ENCODE results near the gene KCNE5.
"Not testable (repeated sequence)": the region's sequence is repeated elsewhere in the genome, so short reads cannot be mapped to it uniquely, and the experiment has no call there.

Gene KCNE5, protein sequence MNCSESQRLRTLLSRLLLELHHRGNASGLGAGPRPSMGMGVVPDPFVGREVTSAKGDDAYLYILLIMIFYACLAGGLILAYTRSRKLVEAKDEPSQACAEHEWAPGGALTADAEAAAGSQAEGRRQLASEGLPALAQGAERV

GRCh38 chrX:109624641-109625616 is at the start of gene KCNE5:
Gene KCNE5, minus strand, starts transcription at chrX:109625172. Its CDS starts 152 bp downstream, at chrX:109625020.
- in situ Hi-C loops (cut with MboI; ENCODE audit: low pct_unique_long_range_greater_than_20kb, low sequenced_read_pairs), result no loop called here
- no peak for DNase-seq

- DNase-seq, result no peak
- in situ Hi-C loops (cut with MboI; ENCODE audit: low pct_unique_long_range_greater_than_20kb, low sequenced_read_pairs), result no loop called here
Measured at GRCh38 chrX:109672239-109672638, 47.3 kb upstream of the KCNE5 start.

DNA sequence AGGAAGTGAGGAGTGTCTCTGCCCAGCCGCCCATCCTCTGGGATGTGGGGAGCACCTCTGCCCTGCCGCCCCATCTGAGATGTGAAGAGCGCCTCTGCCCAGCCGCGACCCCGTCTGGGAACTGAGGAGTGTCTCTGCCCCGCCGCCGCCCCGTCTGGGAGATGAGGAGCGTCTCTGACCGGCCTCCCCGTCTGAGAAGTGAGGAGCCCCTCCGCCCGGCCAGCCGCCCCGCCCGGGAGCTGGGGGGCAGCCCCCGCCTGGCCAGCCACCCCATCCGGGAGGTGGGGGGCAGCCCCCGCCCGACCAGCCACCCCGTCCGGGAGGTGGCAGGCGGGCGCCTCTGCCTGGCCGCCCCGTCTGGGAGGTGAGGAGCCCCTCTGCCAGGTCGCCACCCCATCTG is 46.2 kb upstream of the KCNE5 start:
- in situ Hi-C loops (cut with MboI; ENCODE audit: low pct_unique_long_range_greater_than_20kb, low sequenced_read_pairs); DNase-seq: not testable (repeated sequence)

- no peak for DNase-seq
- in situ Hi-C loops (cut with MboI; ENCODE audit: low pct_unique_long_range_greater_than_20kb, low sequenced_read_pairs), result no loop called here
Measured at GRCh38 chrX:109667986-109668385, 43.0 kb upstream of the KCNE5 start.

DNA sequence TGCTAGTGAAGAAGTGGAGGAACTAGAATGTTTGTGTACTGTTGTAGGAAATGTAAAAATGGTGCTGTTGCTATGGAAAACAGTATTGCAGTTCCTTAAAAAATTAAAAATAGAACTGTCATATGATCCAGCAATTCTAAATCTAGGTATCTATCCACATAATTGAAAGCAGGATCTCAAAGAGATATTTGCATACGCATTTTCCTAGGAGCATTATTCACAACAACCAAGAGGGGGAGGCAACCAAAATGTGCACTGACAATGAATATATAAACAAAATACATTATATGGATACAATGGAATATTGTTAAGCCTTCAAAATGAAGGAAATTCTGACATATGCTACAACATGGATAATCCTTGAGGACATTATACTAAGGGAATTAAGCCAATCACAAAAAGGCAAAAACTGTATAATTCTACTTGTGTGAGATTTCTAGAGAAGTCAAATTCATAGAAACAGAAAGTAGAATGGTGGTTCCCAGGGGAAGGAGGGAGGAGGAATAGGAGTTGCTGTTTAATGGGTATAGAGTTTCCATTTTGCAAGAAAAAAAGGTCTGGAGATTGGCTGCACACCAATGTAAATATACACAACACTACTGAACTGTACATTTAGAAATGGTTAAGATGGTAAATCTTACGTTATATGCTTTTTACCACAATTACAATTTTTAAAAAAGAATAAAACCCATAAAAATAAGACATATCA is 35.6 kb upstream of the KCNE5 start:
- in situ Hi-C loops (cut with MboI; ENCODE audit: low pct_unique_long_range_greater_than_20kb, low sequenced_read_pairs), result no loop called here
- no peak for DNase-seq

GRCh38 chrX:109658391-109658790 is 33.4 kb upstream of the KCNE5 start:
- in situ Hi-C loops (cut with MboI; ENCODE audit: low pct_unique_long_range_greater_than_20kb, low sequenced_read_pairs), result no loop called here

DNA sequence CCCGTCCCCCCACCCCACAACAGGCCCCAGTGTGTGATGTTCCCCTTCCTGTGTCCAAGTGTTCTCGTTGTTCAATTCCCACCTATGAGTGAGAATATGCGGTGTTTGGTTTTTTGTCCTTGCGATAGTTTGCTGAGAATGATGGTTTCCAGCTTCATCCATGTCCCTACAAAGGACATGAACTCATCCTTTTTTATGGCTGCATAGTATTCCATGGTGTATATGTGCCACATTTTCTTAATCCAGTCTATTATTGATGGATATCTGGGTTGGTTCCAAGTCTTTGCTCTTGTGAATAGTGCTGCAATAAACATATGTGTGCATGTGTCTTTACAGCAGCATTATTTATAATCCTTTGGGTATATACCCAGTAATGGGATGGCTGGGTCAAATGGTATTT is 32.4 kb upstream of the KCNE5 start:
- in situ Hi-C loops (cut with MboI; ENCODE audit: low pct_unique_long_range_greater_than_20kb, low sequenced_read_pairs); DNase-seq: not testable (repeated sequence)

More at GRCh38 chrX:109658391-109658790, 33.4 kb upstream of the KCNE5 start:
- no peak for DNase-seq

DNA sequence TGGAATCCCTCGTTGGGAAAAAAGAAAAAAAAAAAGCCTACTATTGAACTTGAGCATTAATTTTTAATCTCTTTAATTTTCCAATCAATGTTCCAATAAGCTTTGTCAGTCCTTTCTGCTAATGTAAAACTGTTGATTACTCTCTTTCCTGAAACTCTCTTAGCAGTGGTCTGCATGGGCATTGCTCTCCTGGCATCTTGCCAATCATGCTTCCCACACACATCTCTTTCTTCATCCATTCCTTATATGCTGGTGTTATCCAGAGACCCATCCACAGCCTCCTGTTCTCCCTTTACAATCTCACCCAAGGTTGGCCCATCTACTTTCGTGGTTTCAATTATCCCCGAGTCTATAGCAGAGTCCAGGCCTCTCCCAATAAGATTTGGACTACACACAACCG is 31.8 kb upstream of the KCNE5 start:
- in situ Hi-C loops (cut with MboI; ENCODE audit: low pct_unique_long_range_greater_than_20kb, low sequenced_read_pairs), result no loop called here
- no peak for DNase-seq

GRCh38 chrX:109655502-109656201 is 30.7 kb upstream of the KCNE5 start:
- in situ Hi-C loops (cut with MboI; ENCODE audit: low pct_unique_long_range_greater_than_20kb, low sequenced_read_pairs), result no loop called here
- DNase-seq, result no peak

GRCh38 chrX:109654516-109655109 is 29.6 kb upstream of the KCNE5 start:
- in situ Hi-C loops (cut with MboI; ENCODE audit: low pct_unique_long_range_greater_than_20kb, low sequenced_read_pairs), result no loop called here
- DNase-seq, result no peak

DNA sequence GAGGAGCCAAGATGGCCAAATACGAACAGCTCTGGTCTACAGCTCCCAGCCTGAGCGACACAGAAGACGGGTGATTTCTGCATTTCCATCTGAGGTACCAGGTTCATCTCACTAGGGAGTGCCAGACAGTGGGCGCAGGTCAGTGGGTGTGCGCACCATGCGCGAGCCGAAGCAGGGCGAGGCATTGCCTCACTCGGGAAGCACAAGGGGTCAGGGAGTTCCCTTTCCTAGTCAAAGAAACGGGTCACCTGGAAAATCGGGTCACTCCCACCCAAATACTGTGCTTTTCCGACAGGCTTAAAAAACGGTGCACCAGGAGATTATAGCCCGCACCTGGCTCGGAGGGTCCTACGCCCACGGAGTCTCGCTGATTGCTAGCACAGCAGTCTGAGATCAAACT is 19.7 kb upstream of the KCNE5 start:
- DNase-seq; in situ Hi-C loops (cut with MboI; ENCODE audit: low pct_unique_long_range_greater_than_20kb, low sequenced_read_pairs): not testable (repeated sequence)

- in situ Hi-C loops (cut with MboI; ENCODE audit: low pct_unique_long_range_greater_than_20kb, low sequenced_read_pairs), result no loop called here
- DNase-seq, result no peak
Measured at GRCh38 chrX:109643687-109644086, 18.7 kb upstream of the KCNE5 start.

GRCh38 chrX:109638158-109638557 is 13.2 kb upstream of the KCNE5 start:
- DNase-seq, result no peak
- in situ Hi-C loops (cut with MboI; ENCODE audit: low pct_unique_long_range_greater_than_20kb, low sequenced_read_pairs), result loop anchor here (10.0 kb wide), 1 partner anchor 143 kb away; no protein-coding TSS in a partner anchor

DNA sequence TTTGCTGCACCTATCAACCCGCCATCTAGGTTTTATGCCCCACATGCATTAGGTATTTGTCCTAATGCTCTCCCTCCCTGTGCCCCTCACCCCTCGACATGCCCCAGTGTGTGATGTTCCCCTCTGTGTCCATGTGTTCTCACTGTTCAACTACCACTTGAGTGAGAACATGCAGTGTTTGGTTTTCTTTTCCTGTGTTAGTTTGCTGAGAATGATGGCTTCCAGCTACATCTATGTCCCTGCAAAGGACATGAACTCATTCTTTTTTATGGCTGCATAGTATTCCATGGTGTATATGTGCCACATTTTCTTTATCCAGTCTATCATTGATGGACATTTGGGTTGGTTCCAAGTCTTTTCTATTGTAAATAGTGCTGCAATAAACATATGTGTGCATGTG is 12.5 kb upstream of the KCNE5 start:
- not testable (repeated sequence) for DNase-seq
- in situ Hi-C loops (cut with MboI; ENCODE audit: low pct_unique_long_range_greater_than_20kb, low sequenced_read_pairs), result loop anchor here (10.0 kb wide), 1 partner anchor 143 kb away; no protein-coding TSS in a partner anchor

GRCh38 chrX:109635146-109635545 is 10.2 kb upstream of the KCNE5 start:
- peak; percentile 75 for DNase-seq
- in situ Hi-C loops (cut with MboI; ENCODE audit: low pct_unique_long_range_greater_than_20kb, low sequenced_read_pairs), result loop anchor here (10.0 kb wide), 1 partner anchor 140 kb away; no protein-coding TSS in a partner anchor

- in situ Hi-C loops (cut with MboI; ENCODE audit: low pct_unique_long_range_greater_than_20kb, low sequenced_read_pairs), result loop anchor here (10.0 kb wide), 1 partner anchor 138 kb away; no protein-coding TSS in a partner anchor
- DNase-seq, result peak; percentile 46
Measured at GRCh38 chrX:109632906-109633504, 8.0 kb upstream of the KCNE5 start.

GRCh38 chrX:109629310-109629709 is 4.3 kb upstream of the KCNE5 start:
- in situ Hi-C loops (cut with MboI; ENCODE audit: low pct_unique_long_range_greater_than_20kb, low sequenced_read_pairs), result no loop called here
- no peak for DNase-seq

GRCh38 chrX:109626637-109627036 is 1.7 kb upstream of the KCNE5 start:
- DNase-seq, result no peak
- in situ Hi-C loops (cut with MboI; ENCODE audit: low pct_unique_long_range_greater_than_20kb, low sequenced_read_pairs), result no loop called here

All from KBM-7 (cell line).